GM21619 (cell line): ENCODE measurements around the gene CDC20.
A peak's percentile ranks its signal among the peaks of the same experiment; 100 is the strongest.
"Not testable (repeated sequence)": the region's sequence is repeated elsewhere in the genome, so short reads cannot be mapped to it uniquely, and the experiment has no call there.

ENCODE experiments used
- ATAC-seq: cut with Tn5 transposase; IDR thresholded peaks from one replicate; pipeline ENCODE4 v1.9.1; 2021; ENCODE audit not compliant: unreplicated experiment

CDC20 gene

GRCh38 chr1:43354471-43354870, 4.3 kb upstream of the CDC20 start:
- no peak for ATAC-seq

- no peak for ATAC-seq
These were observed 3.8 kb upstream of the CDC20 start for GRCh38 chr1:43354936-43355335.

- ATAC-seq, result no peak
These were observed 1.5 kb upstream of the CDC20 start for GRCh38 chr1:43357251-43357650.

- peak; percentile 27 for ATAC-seq
These were observed 548 bp upstream of the CDC20 start for GRCh38 chr1:43358121-43358745.

- ATAC-seq, result no peak
These were observed 915 bp downstream of the CDC20 start for GRCh38 chr1:43359696-43360095.

- no peak for ATAC-seq
These were observed 1.8 kb downstream of the CDC20 start for GRCh38 chr1:43360616-43361015.

- no peak for ATAC-seq
These were observed 4.6 kb downstream of the CDC20 start for GRCh38 chr1:43363283-43363934.

- no peak for ATAC-seq
These were observed 5.2 kb downstream of the CDC20 start for GRCh38 chr1:43363935-43364525.

GRCh38 chr1:43365678-43366077, 6.9 kb downstream of the CDC20 start:
- ATAC-seq, result no peak

GRCh38 chr1:43366179-43366578, 7.4 kb downstream of the CDC20 start:
- ATAC-seq, result no peak

- no peak for ATAC-seq
These were observed 7.8 kb downstream of the CDC20 start for GRCh38 chr1:43366601-43367025.

- peak; percentile 46 for ATAC-seq
These were observed 8.5 kb downstream of the CDC20 start for GRCh38 chr1:43367026-43367903.

- peak; percentile 70 for ATAC-seq
These were observed 9.3 kb downstream of the CDC20 start, which contains the start of gene ELOVL1 for GRCh38 chr1:43367904-43368645. TSS of gene ELOVL1 (minus strand) at chr1:43368011. CDS start at chr1:43365609, 2,402 bp downstream.

GRCh38 chr1:43368646-43369020, 9.9 kb downstream of the CDC20 start:
- ATAC-seq, result no peak

GRCh38 chr1:43369779-43370178, 11.0 kb downstream of the CDC20 start:
- ATAC-seq, result not testable (repeated sequence)

- ATAC-seq, result no peak
These were observed 11.8 kb downstream of the CDC20 start for GRCh38 chr1:43370564-43370963.

GRCh38 chr1:43372172-43372571, 13.4 kb downstream of the CDC20 start:
- ATAC-seq, result no peak

- no peak for ATAC-seq
These were observed 14.5 kb downstream of the CDC20 start for GRCh38 chr1:43373066-43373940.

- no peak for ATAC-seq
These were observed 18.0 kb downstream of the CDC20 start for GRCh38 chr1:43376723-43377235.
